ENCODE results near the gene PARP8.
"Not testable (repeated sequence)": the region's sequence is repeated elsewhere in the genome, so short reads cannot be mapped to it uniquely, and the experiment has no call there.

PARP8 gene

DNA sequence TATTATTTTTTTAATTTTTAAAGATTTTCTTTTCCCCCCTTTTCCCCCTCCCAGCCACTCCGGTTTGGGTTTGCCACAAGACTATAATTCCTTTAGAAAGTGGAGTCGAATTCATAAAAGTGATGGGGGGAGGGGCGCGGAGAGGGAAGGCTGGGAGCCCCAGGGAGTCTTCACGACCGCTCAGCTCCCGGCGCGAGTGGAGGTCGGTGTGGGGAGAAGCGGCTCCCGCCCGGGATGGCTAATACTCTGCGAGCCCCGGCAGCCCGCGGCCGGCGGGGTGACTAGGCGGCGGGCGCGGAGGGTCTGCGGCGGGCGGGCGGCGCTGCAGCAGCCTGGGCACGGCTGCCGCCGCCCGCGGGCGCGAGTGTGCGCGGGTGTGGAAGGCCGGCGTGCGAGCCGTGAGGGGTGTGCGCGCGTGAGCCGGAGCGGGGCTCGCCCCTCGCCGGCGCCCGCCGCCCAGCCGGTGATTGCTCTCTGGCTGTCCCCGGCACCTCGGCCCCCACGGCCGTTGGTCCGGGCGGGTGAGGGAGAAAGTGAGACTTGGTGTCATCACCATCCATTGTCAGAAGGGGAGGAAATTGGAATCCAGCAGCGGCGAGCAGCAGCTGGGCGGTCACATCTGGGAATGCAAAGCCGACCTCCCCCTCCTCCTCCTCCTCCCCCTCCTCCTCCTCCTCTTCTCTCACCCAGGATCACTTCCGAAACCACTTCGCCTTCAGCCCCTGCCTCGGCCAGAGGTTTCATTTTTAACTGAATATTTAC, at the start of gene PARP8:
PARP8 (plus strand) TSS at position 377 of the 762 bp plus-strand sequence. CDS start 459 bp downstream, outside the sequence.
- DNase-seq (ENCODE audit: low read depth, low spot score): peak; percentile 54
- TF ChIP-seq CTCF (IDR thresholded peaks at IDR 0.05; ENCODE audit: low read depth, low read length): no peak
- in situ Hi-C loops (cut with HindIII; ENCODE audit: low sequenced_read_pairs): no loop called here
- peak within 1 kb of the TSS; percentile 88 for H3K4me3 ChIP-seq (ENCODE audit: low read depth, low read length)

- in situ Hi-C loops (cut with HindIII; ENCODE audit: low sequenced_read_pairs): no loop called here
- no peak for DNase-seq (ENCODE audit: low read depth, low spot score)
- no peak for TF ChIP-seq CTCF (IDR thresholded peaks at IDR 0.05; ENCODE audit: low read depth, low read length)
These were observed 42.8 kb upstream of the PARP8 start for GRCh38 chr5:50623666-50624065.

GRCh38 chr5:50634866-50635265, 31.6 kb upstream of the PARP8 start:
- DNase-seq (ENCODE audit: low read depth, low spot score); H3K4me3 ChIP-seq (ENCODE audit: low read depth, low read length); in situ Hi-C loops (cut with HindIII; ENCODE audit: low sequenced_read_pairs): not testable (repeated sequence)

More at GRCh38 chr5:50623666-50624065, 42.8 kb upstream of the PARP8 start:
- no peak overlapping the region for H3K4me3 ChIP-seq (ENCODE audit: low read depth, low read length)

DNA sequence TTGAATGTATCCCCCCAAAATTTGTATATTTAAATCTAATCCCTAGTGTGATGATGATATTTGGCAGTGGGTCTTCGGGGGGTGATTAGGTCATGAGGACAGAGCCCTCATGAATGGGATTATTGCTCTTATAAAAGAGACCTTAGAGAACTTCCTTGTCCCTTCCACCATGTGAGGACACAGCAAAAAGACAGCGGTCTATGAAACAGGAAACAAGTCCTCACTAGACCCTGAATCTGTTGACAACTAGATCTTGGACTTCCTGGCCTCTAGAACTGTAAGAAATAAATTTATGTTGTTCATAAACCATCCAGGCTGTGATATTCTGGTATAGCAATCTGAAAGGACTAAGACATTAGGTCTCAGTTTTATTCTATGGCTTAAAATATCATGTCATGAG, 28.9 kb upstream of the PARP8 start:
- in situ Hi-C loops (cut with HindIII; ENCODE audit: low sequenced_read_pairs); DNase-seq (ENCODE audit: low read depth, low spot score); H3K4me3 ChIP-seq (ENCODE audit: low read depth, low read length): not testable (repeated sequence)

GRCh38 chr5:50646591-50646990, 19.8 kb upstream of the PARP8 start:
- no peak overlapping the region for H3K4me3 ChIP-seq (ENCODE audit: low read depth, low read length)
- TF ChIP-seq CTCF (IDR thresholded peaks at IDR 0.05; ENCODE audit: low read depth, low read length): no peak
- DNase-seq (ENCODE audit: low read depth, low spot score): no peak
- in situ Hi-C loops (cut with HindIII; ENCODE audit: low sequenced_read_pairs): no loop called here

- H3K4me3 ChIP-seq (ENCODE audit: low read depth, low read length): no peak overlapping the region
- TF ChIP-seq CTCF (IDR thresholded peaks at IDR 0.05; ENCODE audit: low read depth, low read length): no peak
- no peak for DNase-seq (ENCODE audit: low read depth, low spot score)
- in situ Hi-C loops (cut with HindIII; ENCODE audit: low sequenced_read_pairs): no loop called here
These were observed 18.7 kb upstream of the PARP8 start for GRCh38 chr5:50647726-50648125.

GRCh38 chr5:50653946-50654345, 12.5 kb upstream of the PARP8 start:
- no peak for TF ChIP-seq CTCF (IDR thresholded peaks at IDR 0.05; ENCODE audit: low read depth, low read length)
- no peak overlapping the region for H3K4me3 ChIP-seq (ENCODE audit: low read depth, low read length)
- in situ Hi-C loops (cut with HindIII; ENCODE audit: low sequenced_read_pairs): no loop called here
- no peak for DNase-seq (ENCODE audit: low read depth, low spot score)

Data from astrocyte of the spinal cord (primary cell).